Tibial nerve (tissue), 4 donors: ENCODE measurements around the gene PKP4. TPM values are rescaled to one million over a fixed set of nuclear protein-coding genes. Genes with fewer than 3 reads are reported as not detected.

ENCODE experiments used
- DNase-seq, 2 donors: peaks; one replicate each; pipeline ENCODE4 v3.0.0-alpha.2; 2019; ENCODE audit warnings: low spot score in 2 of 2
- H3K27ac ChIP-seq, 4 donors: fragments of 200-600 bp; sonication (generic) in 3 of 4; one replicate each; pipeline ENCODE4 v1.5.1; 2017 to 2019; ENCODE audit warnings: mild to moderate bottlenecking in 1 of 4
- H3K27me3 ChIP-seq, 2 donors: fragments of 200-600 bp; sonication (generic) in 1 of 2; one replicate each; pipeline versions ENCODE4 v1.5.1 to v1.6.0; 2017 to 2019
- H3K36me3 ChIP-seq, 3 donors: fragments of 200-600 bp; sonication (generic); one replicate each; pipeline ENCODE4 v1.5.1; 2018 to 2019
- H3K4me1 ChIP-seq, 4 donors: fragments of 200-600 bp; sonication (generic) in 3 of 4; one replicate each; pipeline ENCODE4 v1.5.1; 2017 to 2019
- H3K4me3 ChIP-seq, 4 donors: fragments of 200-600 bp; sonication (generic) in 3 of 4; one replicate each; pipeline ENCODE4 v1.5.1; 2017 to 2019; ENCODE audit warnings: mild to moderate bottlenecking in 1 of 4, moderate library complexity in 1 of 4
- H3K9me3 ChIP-seq, 4 donors: fragments of 200-600 bp; sonication (generic) in 3 of 4; one replicate each; pipeline ENCODE4 v1.5.1; 2017 to 2019
- EP300 ChIP-seq, 2 donors: sonication (generic); formaldehyde crosslinking; IDR thresholded peaks; one replicate each; pipeline ENCODE4 v1.6.1; 2017; ENCODE audit warnings: antibody characterized with exemption in 2 of 2, mild to moderate bottlenecking in 1 of 2
- POLR2A ChIP-seq, 2 donors: fragments of 450-650 bp; IDR thresholded peaks; one replicate each; pipeline ENCODE4 v1.6.1; 2017; ENCODE audit warnings: antibody characterized with exemption in 2 of 2, mild to moderate bottlenecking in 2 of 2, moderate library complexity in 2 of 2
- WGBS, 2 donors: methylation state at CpG; one replicate each; pipeline ENCODE4 v1.1.5; 2018; 5-methylcytosine and 5-hydroxymethylcytosine counted together
- total RNA-seq, 4 donors: library from RNA; depleted of rRNA; stranded (reverse); fragments of >200 nt; gene quantifications; one replicate each; pipeline ENCODE4 v1.1.0, GENCODE V29; 2016
- TF ChIP-seq, protein P1 (sequence below), 5 experiments: fragments of 200-600 bp in 3 of 5; fragments of 450-650 bp in 2 of 5; sonication (generic) in 3 of 5; IDR thresholded peaks; one replicate each; pipeline ENCODE4 v1.5.1; 2016 to 2019; ENCODE audit warnings: antibody characterized with exemption in 5 of 5, mild to moderate bottlenecking in 3 of 5, moderate library complexity in 2 of 5

Gene PKP4
- total RNA-seq, 4 donors from 2014 or later, result 57.8 to 100 (median 92.0) TPM

DNA sequence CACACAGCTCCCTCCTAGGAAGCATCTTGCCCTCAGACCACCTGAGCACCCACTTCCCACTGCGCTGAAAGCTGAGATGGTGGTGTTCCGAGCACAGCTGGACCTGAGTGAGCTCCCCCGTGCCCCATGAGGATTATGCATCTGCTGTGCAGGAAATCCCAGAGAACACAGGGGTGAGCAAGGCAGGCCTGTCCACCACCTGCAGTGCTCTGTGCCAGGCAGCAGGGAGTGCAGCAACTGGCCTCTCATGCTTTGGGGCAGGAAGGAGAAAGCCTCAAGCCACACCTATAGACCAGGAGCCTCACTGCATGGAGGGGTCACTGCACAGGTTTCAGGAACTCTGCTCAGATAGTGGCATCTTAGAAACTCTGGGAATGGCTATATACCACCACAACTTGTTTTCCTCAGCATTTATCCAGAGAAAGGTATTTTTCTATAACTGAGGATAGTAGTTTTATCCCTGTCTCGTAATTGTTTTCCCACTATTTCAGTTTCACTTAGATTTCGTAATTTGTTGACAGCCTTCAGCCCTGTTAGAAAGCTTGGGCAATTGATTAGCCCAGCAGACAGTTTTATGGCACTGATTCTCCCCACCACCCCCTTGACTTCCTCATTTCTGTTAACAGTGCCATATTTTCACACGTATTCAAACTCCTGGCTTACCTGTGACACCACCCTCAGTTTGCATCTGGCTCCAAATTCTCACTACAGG, 194.1 kb downstream of the PKP4 start:
- no peak for TF ChIP-seq EP300 (IDR thresholded peaks at IDR 0.05)
- TF ChIP-seq, protein P1, sequence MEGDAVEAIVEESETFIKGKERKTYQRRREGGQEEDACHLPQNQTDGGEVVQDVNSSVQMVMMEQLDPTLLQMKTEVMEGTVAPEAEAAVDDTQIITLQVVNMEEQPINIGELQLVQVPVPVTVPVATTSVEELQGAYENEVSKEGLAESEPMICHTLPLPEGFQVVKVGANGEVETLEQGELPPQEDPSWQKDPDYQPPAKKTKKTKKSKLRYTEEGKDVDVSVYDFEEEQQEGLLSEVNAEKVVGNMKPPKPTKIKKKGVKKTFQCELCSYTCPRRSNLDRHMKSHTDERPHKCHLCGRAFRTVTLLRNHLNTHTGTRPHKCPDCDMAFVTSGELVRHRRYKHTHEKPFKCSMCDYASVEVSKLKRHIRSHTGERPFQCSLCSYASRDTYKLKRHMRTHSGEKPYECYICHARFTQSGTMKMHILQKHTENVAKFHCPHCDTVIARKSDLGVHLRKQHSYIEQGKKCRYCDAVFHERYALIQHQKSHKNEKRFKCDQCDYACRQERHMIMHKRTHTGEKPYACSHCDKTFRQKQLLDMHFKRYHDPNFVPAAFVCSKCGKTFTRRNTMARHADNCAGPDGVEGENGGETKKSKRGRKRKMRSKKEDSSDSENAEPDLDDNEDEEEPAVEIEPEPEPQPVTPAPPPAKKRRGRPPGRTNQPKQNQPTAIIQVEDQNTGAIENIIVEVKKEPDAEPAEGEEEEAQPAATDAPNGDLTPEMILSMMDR (IDR thresholded peaks at IDR 0.05), result no peak
- TF ChIP-seq POLR2A (IDR thresholded peaks at IDR 0.05), result no peak
- no peaks in the 10 kb centered on the region for H3K9me3 ChIP-seq
- H3K27me3 ChIP-seq, result no peaks in the 10 kb centered on the region
- DNase-seq, result no peak
- H3K4me3 ChIP-seq, result no peak overlapping the region
- H3K4me1 ChIP-seq, result no peaks in the 10 kb centered on the region
- H3K27ac ChIP-seq, result no peak overlapping the region
- H3K36me3 ChIP-seq, result peaks cover 0 to 21% (median 0%) of the 10 kb centered on the region in 3 donors
- WGBS, 2 donors, result 86 to 98% methylated on average over 6 of the region's 6 CpGs

DNA sequence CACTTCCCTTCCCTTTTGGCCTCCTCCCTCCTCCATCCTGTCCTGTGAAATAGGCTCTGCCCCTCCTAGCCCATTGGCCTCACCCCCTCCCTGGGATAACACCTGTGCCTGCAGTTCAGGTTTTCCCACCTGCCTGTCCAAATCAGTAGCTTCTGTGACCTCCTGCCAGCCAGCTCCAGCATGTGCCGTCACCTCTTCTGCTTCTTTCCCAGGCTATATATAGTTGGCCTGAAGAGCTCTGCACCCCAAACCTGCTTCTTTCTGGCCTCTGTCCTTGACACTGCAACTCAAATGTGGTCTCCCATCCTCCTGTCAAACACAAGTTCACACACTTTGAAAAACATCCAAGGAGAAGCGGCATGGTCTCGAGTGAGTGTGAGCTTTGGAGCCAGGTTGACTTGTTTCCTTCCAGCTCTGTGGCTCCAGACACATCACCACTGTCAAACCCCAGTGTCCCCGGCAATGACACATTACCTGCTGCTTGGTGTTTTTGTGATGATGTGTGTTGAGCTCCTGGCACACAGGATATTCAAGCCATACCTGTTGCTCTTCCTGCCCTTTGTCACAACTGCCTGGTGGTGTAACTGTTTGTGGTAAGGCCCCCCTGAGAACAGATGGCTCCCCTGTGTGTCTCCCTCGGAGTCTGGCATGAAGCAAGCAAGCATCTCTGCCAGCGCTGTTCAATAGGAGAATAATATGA, 194.8 kb downstream of the PKP4 start:
- peaks cover 0 to 21% (median 0%) of the 10 kb centered on the region in 3 donors for H3K36me3 ChIP-seq
- DNase-seq, result no peak
- H3K9me3 ChIP-seq, result no peaks in the 10 kb centered on the region
- whole genome bisulfite sequencing, 2 donors, result 92 to 94% methylated on average over 6 of the region's 6 CpGs
- H3K4me3 ChIP-seq, result no peak overlapping the region
- H3K4me1 ChIP-seq, result no peaks in the 10 kb centered on the region
- no peak overlapping the region for H3K27ac ChIP-seq
- no peaks in the 10 kb centered on the region for H3K27me3 ChIP-seq
- TF ChIP-seq POLR2A (IDR thresholded peaks at IDR 0.05), result no peak
- TF ChIP-seq, protein P1 (IDR thresholded peaks at IDR 0.05), result no peak
- no peak for TF ChIP-seq EP300 (IDR thresholded peaks at IDR 0.05)

DNA sequence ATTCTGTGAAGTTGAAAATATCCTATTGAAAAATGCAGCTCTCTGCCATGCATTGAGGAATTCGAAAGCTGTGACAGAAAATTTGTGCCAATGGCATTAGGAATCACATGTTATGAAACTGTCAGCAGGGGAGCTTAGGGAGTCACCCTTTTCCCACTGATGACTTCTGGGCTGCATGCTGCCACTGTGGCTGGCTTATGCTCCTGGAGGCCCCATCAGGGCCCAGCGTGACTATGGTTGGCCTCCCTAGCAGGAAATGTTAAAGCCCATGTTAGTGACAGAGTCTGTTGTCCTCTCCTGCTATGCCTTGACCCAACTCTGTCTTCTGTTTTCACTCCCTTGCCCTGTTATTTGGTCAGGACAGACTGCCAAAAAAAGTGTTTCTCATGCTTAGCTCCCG, 198.9 kb downstream of the PKP4 start:
- H3K4me1 ChIP-seq, result peaks cover 0 to 16% (median 0%) of the 10 kb centered on the region in 4 donors
- no peak overlapping the region for H3K27ac ChIP-seq
- no peaks in the 10 kb centered on the region for H3K27me3 ChIP-seq
- no peaks in the 10 kb centered on the region for H3K9me3 ChIP-seq
- WGBS, 2 donors, result 62 to 71% methylated on average over 3 of the region's 3 CpGs
- peaks cover 0 to 17% (median 0%) of the 10 kb centered on the region in 3 donors for H3K36me3 ChIP-seq
- DNase-seq, result no peak
- H3K4me3 ChIP-seq, result no peak overlapping the region
- TF ChIP-seq EP300 (IDR thresholded peaks at IDR 0.05) (no peak), POLR2A (IDR thresholded peaks at IDR 0.05) (no peak)

DNA sequence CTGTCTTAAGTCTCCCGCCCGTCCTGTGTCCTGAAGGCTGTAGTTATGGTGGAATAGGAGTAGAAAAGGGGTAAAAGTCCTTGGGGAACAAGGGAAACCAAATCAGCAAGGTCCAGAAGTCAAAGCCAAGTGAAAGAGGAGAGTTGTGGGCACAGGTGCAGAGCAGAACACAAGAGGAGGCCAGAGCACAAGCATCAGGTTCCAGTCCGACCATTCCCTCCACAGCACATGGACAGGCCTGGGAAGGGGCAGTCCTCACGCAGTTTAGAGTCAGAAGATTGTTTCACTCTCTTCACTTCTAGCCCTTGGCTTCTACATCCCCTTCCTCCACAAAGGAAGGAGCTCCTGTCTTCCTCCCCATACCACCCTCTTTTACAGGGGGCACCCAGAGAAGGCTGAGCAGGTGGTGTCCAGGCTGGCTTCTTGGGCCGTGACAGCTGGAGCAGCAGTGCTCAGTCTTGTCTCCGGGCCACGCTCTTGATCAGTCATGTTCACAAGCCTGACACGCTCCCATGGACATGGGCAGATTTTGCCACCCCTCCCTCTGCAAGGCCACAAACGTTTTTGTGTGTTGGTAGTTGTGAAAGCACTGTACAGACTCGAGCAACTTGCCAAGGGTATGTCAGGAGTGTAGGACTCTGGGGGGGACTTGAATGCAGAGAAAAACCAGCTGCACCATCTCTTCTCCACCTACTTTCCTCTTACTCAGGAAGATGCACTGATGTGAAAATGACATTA, 199.9 kb downstream of the PKP4 start:
- 83 to 88% methylated on average over 10 of the region's 10 CpGs for WGBS, 2 donors

DNA sequence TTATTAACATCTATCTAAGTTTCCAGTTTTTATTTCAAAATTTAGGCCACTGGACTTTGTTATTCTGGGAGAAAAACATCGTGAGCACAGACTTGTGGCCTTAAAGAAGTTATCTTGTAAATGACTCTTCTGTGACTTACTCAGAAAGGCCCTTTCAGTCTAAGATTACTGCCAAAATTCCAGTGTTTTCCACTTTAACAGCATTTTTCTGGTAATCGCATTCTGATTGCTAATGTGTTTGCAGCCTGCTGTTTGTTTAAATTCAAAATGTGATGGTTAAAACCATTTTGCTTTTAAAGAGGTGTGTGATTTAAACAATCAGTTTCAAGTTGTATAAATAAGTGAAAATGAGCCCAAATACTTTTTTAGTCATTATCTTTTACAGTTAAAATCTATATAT, 201.6 kb downstream of the PKP4 start:
- 25 to 35% methylated on average over 2 of the region's 2 CpGs for WGBS, 2 donors
- H3K27ac ChIP-seq, result no peak overlapping the region
- no peaks in the 10 kb centered on the region for H3K9me3 ChIP-seq
- TF ChIP-seq POLR2A (IDR thresholded peaks at IDR 0.05) (no peak), EP300 (IDR thresholded peaks at IDR 0.05) (no peak)
- TF ChIP-seq, protein P1 (IDR thresholded peaks at IDR 0.05), result no peak
- peaks cover 0 to 16% (median 0%) of the 10 kb centered on the region in 4 donors for H3K4me1 ChIP-seq
- no peaks in the 10 kb centered on the region for H3K27me3 ChIP-seq
- peaks cover 0 to 27% (median 0%) of the 10 kb centered on the region in 3 donors for H3K36me3 ChIP-seq
- H3K4me3 ChIP-seq, result no peak overlapping the region
- DNase-seq, result no peak

More for the DNA sequence above, 199.9 kb downstream of the PKP4 start:
- H3K9me3 ChIP-seq, result no peaks in the 10 kb centered on the region
- DNase-seq, result no peak
- H3K4me1 ChIP-seq, result peaks cover 0 to 16% (median 0%) of the 10 kb centered on the region in 4 donors
- H3K4me3 ChIP-seq, result no peak overlapping the region
- TF ChIP-seq, protein P1 (IDR thresholded peaks at IDR 0.05), result no peak
- TF ChIP-seq EP300 (IDR thresholded peaks at IDR 0.05), result no peak
- H3K27me3 ChIP-seq, result no peaks in the 10 kb centered on the region
- peaks cover 0 to 17% (median 0%) of the 10 kb centered on the region in 3 donors for H3K36me3 ChIP-seq
- no peak overlapping the region for H3K27ac ChIP-seq
